WI38 (cell line): ENCODE results near the gene STIMATE.

Source experiments
- H3K4me3 ChIP-seq: 2 replicates; pipeline ENCODE4 v1.5.1; 2011; ENCODE audit warnings: low read depth, mild to moderate bottlenecking, control low read depth, low read length
- CTCF ChIP-seq: IDR thresholded peaks from 2 replicates; pipeline ENCODE4 v1.5.1; 2012; ENCODE audit warnings: low read depth, mild to moderate bottlenecking, control low read depth, low read length

The STIMATE gene

GRCh38 chr3:52897130-52898122 lies at the start of gene STIMATE:
Gene STIMATE, minus strand, starts transcription at chr3:52897548. Its CDS starts 98 bp downstream, at chr3:52897450.
- TF ChIP-seq CTCF, result no peak

GRCh38 chr3:52939600-52939999 lies 42.3 kb upstream of the STIMATE start:
- no peak overlapping the region for H3K4me3 ChIP-seq
- no peak for TF ChIP-seq CTCF

More at GRCh38 chr3:52897130-52898122, at the start of gene STIMATE:
- peak within 1 kb of the TSS; percentile 89 for H3K4me3 ChIP-seq

- TF ChIP-seq CTCF, result peak; percentile 87
Measured at GRCh38 chr3:52934630-52935530, 37.5 kb upstream of the STIMATE start.

GRCh38 chr3:52931889-52932288 lies 34.5 kb upstream of the STIMATE start:
- no peak for TF ChIP-seq CTCF
- H3K4me3 ChIP-seq, result no peak overlapping the region

More at GRCh38 chr3:52934630-52935530, 37.5 kb upstream of the STIMATE start:
- no peak overlapping the region for H3K4me3 ChIP-seq

- no peak for TF ChIP-seq CTCF
- H3K4me3 ChIP-seq, result no peak overlapping the region
Measured at GRCh38 chr3:52931328-52931727, 34.0 kb upstream of the STIMATE start.

GRCh38 chr3:52930748-52931147 lies 33.4 kb upstream of the STIMATE start:
- TF ChIP-seq CTCF, result 0 out of 2 replicates have a peak, but pooled peaks have one; percentile 6
- no peak overlapping the region for H3K4me3 ChIP-seq
